ENCODE results near the gene SEPTIN3. TPM values are rescaled to one million over a fixed set of nuclear protein-coding genes. Genes with fewer than 3 reads are reported as not detected.

The SEPTIN3 gene
- total RNA-seq, 2 donors from 2014 or later = 0.46 to 2.3 TPM

DNA sequence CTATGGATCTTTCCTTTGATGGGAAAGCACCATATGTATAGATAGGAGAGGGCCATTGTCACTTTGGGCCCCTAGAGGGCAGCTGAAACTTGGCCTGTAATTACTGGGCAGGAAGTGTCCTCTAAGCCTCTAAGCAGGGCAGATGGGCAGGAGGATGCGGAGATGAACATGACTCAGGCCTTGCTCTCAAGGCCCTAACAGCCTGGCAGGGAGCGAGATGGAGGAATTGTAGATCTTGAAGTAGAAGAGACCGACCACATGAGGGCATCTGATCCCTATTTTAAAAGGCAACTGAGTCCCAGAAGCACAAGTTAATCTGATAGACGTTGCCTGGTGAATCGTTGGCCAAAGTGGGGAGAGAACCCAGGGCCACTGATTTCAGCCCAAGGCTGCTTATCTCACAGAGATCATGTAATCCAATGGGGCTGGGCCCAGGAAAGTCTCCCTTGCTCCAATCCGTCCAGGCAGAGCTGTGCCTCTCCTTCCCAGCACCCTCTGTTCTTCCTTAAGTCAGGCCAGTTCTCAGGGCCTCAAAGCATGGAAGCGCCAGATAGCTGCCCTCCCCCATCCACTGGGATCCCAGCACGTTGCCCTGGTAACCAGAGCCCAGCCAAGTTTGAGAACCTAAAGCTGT, 2.5 kb upstream of the SEPTIN3 start:
- no peak overlapping the region for H3K4me3 ChIP-seq
- no peaks in the 10 kb centered on the region for H3K9me3 ChIP-seq
- H3K36me3 ChIP-seq = no peaks in the 10 kb centered on the region
- peak; percentile 28 for DNase-seq (ENCODE audit: low spot score)
- H3K4me1 ChIP-seq (replicated peaks) = no peaks in the 10 kb centered on the region
- WGBS = 47% methylated on average over 8 of the region's 8 CpGs
- no peaks in the 10 kb centered on the region for H3K27me3 ChIP-seq (replicated peaks; ENCODE audit: insufficient read depth)
- H3K27ac ChIP-seq = no peak overlapping the region
- intact Hi-C loops (cut with DNase I) = loop anchor here (10.0 kb wide), 1 partner anchor 468 kb away; the partner anchor contains the start of gene NFAM1
- TF ChIP-seq POLR2AphosphoS5 (IDR thresholded peaks at IDR 0.05) = no peak
- TF ChIP-seq, protein P1, sequence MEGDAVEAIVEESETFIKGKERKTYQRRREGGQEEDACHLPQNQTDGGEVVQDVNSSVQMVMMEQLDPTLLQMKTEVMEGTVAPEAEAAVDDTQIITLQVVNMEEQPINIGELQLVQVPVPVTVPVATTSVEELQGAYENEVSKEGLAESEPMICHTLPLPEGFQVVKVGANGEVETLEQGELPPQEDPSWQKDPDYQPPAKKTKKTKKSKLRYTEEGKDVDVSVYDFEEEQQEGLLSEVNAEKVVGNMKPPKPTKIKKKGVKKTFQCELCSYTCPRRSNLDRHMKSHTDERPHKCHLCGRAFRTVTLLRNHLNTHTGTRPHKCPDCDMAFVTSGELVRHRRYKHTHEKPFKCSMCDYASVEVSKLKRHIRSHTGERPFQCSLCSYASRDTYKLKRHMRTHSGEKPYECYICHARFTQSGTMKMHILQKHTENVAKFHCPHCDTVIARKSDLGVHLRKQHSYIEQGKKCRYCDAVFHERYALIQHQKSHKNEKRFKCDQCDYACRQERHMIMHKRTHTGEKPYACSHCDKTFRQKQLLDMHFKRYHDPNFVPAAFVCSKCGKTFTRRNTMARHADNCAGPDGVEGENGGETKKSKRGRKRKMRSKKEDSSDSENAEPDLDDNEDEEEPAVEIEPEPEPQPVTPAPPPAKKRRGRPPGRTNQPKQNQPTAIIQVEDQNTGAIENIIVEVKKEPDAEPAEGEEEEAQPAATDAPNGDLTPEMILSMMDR (IDR thresholded peaks at IDR 0.05) = peak in 2 of 4 experiments; percentile 15 to 30

DNA sequence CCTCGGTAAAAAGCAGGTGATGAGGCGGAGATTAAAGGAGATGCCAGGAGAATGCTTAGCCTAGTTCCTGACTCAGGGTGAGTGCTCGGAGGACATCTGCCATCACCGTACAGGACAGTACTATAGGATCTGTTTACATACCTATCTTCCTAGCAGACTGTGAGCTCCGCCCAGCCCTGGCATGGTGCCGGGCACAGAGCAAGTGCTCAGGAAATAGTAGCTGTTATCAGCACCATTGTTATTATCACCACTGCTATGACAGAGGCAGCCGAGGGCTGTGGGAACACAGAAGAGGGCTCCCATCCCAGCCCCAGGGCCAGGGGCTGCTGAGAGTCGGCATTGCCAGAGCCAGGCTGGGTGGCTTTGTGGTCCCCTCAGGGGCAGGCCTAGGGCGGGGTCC, 642 bp upstream of the SEPTIN3 start:
- TF ChIP-seq, protein P1 (IDR thresholded peaks at IDR 0.05) = no peak
- TF ChIP-seq POLR2A (IDR thresholded peaks at IDR 0.05) = no peak
- no peak for TF ChIP-seq POLR2AphosphoS5 (IDR thresholded peaks at IDR 0.05)
- Histone ChIP-seq H3K36me3 (no peaks in the 10 kb centered on the region), H3K4me3 (no peak overlapping the region), H3K27me3 (replicated peaks; ENCODE audit: insufficient read depth) (no peaks in the 10 kb centered on the region), H3K27ac (no peak overlapping the region), H3K4me1 (replicated peaks) (no peaks in the 10 kb centered on the region), H3K9me3 (no peaks in the 10 kb centered on the region)
- 53% methylated on average over 9 of the region's 9 CpGs for WGBS
- DNase-seq (ENCODE audit: low spot score) = no peak
- intact Hi-C loops (cut with DNase I) = loop anchor here (10.0 kb wide), 1 partner anchor 466 kb away; the partner anchor contains the start of gene NFAM1

DNA sequence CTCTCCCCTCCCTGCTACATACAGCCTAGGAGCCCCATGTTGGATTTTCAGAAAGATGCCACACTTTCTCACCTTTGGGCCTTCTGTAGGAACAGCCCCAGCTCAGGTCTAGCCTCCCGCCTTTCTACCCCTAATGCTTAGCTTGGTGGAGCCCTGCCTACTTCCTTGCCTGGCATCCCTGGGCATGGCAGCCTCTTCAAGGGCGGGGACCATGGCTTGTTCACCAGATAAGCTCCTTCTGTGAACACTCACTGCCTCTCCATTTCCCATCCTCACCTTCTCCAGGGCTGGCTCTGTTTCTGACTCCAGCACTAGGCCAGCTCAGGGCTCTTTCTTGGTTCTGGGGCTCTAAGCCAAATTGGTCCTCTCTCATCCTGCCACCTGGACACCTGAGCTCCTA, 1.4 kb downstream of the SEPTIN3 start:
- no peak overlapping the region for H3K27ac ChIP-seq
- 97% methylated on average over 2 of the region's 2 CpGs for WGBS
- no peaks in the 10 kb centered on the region for H3K36me3 ChIP-seq
- H3K4me3 ChIP-seq = no peak overlapping the region
- no peaks in the 10 kb centered on the region for H3K4me1 ChIP-seq (replicated peaks)
- H3K27me3 ChIP-seq (replicated peaks; ENCODE audit: insufficient read depth) = no peaks in the 10 kb centered on the region
- no peak for DNase-seq (ENCODE audit: low spot score)
- no peak for TF ChIP-seq POLR2A (IDR thresholded peaks at IDR 0.05)
- no peak for TF ChIP-seq POLR2AphosphoS5 (IDR thresholded peaks at IDR 0.05)
- TF ChIP-seq, protein P1 (IDR thresholded peaks at IDR 0.05) = no peak
- intact Hi-C loops (cut with DNase I) = no loop called here
- no peaks in the 10 kb centered on the region for H3K9me3 ChIP-seq

DNA sequence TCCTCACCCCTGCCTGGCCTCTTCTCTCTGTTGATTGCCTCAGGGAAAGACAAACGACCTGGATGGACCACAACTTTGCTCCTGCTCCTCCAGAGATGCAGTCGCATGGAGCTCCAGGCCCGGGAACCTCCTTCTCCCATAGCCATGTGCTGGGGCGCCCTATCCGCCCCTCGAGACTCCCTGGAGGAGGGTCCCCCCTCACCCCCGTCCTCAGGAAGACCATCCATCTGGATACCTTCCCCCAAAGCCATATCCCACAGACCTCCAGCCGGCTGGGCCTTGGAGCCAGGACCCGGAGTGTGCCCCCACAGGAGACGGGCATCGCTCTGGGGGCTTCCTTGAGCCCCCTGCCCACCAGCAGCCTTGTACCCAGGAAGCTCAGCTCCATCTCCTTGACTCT, 2.2 kb downstream of the SEPTIN3 start:
- intact Hi-C loops (cut with DNase I) = no loop called here
- TF ChIP-seq POLR2A (IDR thresholded peaks at IDR 0.05) (no peak), POLR2AphosphoS5 (IDR thresholded peaks at IDR 0.05) (no peak)
- TF ChIP-seq, protein P1 (IDR thresholded peaks at IDR 0.05) = no peak
- H3K27ac ChIP-seq = no peak overlapping the region
- no peak for DNase-seq (ENCODE audit: low spot score)
- no peaks in the 10 kb centered on the region for H3K36me3 ChIP-seq
- H3K27me3 ChIP-seq (replicated peaks; ENCODE audit: insufficient read depth) = no peaks in the 10 kb centered on the region
- H3K4me1 ChIP-seq (replicated peaks) = no peaks in the 10 kb centered on the region
- no peak overlapping the region for H3K4me3 ChIP-seq
- H3K9me3 ChIP-seq = no peaks in the 10 kb centered on the region
- 87% methylated on average over 11 of the region's 11 CpGs for WGBS

GRCh38 chr22:41974691-41975290, 5.5 kb downstream of the SEPTIN3 start:
- DNase-seq (ENCODE audit: low spot score) = no peak
- WGBS = 54% methylated on average over 10 of the region's 10 CpGs
- no peak overlapping the region for H3K27ac ChIP-seq
- H3K27me3 ChIP-seq (replicated peaks; ENCODE audit: insufficient read depth) = no peaks in the 10 kb centered on the region
- no peaks in the 10 kb centered on the region for H3K36me3 ChIP-seq
- no peaks in the 10 kb centered on the region for H3K4me1 ChIP-seq (replicated peaks)
- no peak overlapping the region for H3K4me3 ChIP-seq
- no peaks in the 10 kb centered on the region for H3K9me3 ChIP-seq
- no peak for TF ChIP-seq POLR2AphosphoS5 (IDR thresholded peaks at IDR 0.05)
- no peak for TF ChIP-seq POLR2A (IDR thresholded peaks at IDR 0.05)
- TF ChIP-seq, protein P1 (IDR thresholded peaks at IDR 0.05) = no peak
- intact Hi-C loops (cut with DNase I) = no loop called here

Data from prostate gland (tissue), 2 donors.